Right lobe of liver (tissue), 6 donors: ENCODE results near the gene CA6. TPM values are rescaled to one million over a fixed set of nuclear protein-coding genes. Genes with fewer than 3 reads are reported as not detected.

Source experiments
- ATAC-seq, 4 donors: fragments of 200-7000 bp; cut with Tn5 transposase; one replicate each; pipeline ENCODE4 v1.9.1; 2020; ENCODE audit warnings: mild to moderate bottlenecking in 4 of 4, moderate library complexity in 4 of 4
- DNase-seq, 3 donors: peaks; one replicate each; pipeline ENCODE4 v3.0.0-alpha.2; 2020
- H3K27ac ChIP-seq, 3 donors: fragments of 200-600 bp; one replicate each; pipeline ENCODE4 v1.8.0; 2022
- H3K27me3 ChIP-seq, 2 donors: fragments of 200-600 bp; one replicate each; pipeline ENCODE4 v1.8.0; 2022
- H3K36me3 ChIP-seq, 4 donors: fragments of 200-600 bp; sonication (generic) in 1 of 4; one replicate each; pipeline versions ENCODE4 v1.5.1 to v1.8.0; 2017 to 2022; ENCODE audit warnings: control low read depth in 1 of 4
- H3K4me1 ChIP-seq, 4 donors: fragments of 200-600 bp; sonication (generic) in 1 of 4; one replicate each; pipeline versions ENCODE4 v1.5.1 to v1.8.0; 2017 to 2022; ENCODE audit warnings: control low read depth in 1 of 4
- H3K4me3 ChIP-seq, 3 donors: fragments of 200-600 bp; one replicate each; pipeline ENCODE4 v1.8.0; 2022
- H3K9me3 ChIP-seq, 4 donors: fragments of 200-600 bp; sonication (generic) in 1 of 4; one replicate each; pipeline versions ENCODE4 v1.5.1 to v1.8.0; 2017 to 2022; ENCODE audit warnings: control low read depth in 1 of 4
- CTCF ChIP-seq, 4 donors: fragments of 200-600 bp in 3 of 4; fragments of 450-650 bp in 1 of 4; IDR thresholded peaks; one replicate each; pipeline versions ENCODE4 v1.5.1 to v1.8.0; 2016 to 2022; ENCODE audit warnings: antibody characterized with exemption in 4 of 4, mild to moderate bottlenecking in 2 of 4
- POLR2A ChIP-seq: fragments of 450-650 bp; IDR thresholded peaks from one replicate; pipeline ENCODE4 v1.6.1; 2017; ENCODE audit warnings: antibody characterized with exemption, mild to moderate bottlenecking
- WGBS: methylation state at CpG from one replicate; pipeline ENCODE4 v1.1.6; 2018; ENCODE audit warnings: low coverage, low lambda C conversion rate; ENCODE audit not compliant: insufficient coverage; ENCODE audit errors: missing lambda C conversion rate; 5-methylcytosine and 5-hydroxymethylcytosine counted together
- intact Hi-C, 2 donors: fragments of 100-400 bp; cut with DNase I; formaldehyde crosslinking; loops; one replicate each; pipeline versions ENCODE4 v1.11.2 to v1.14.1; 2022
- total RNA-seq, 6 experiments: library from RNA; depleted of rRNA in 2 of 6; stranded (reverse); fragments of >200 nt in 2 of 6; fragmentation: NEBNext Ultra II Directional in 3 of 6; extraction: Animal tissue kit (Norgen Biotek cat#: 25700) in 3 of 6; gene quantifications; one replicate each; pipeline versions ENCODE4 v1.1.0 to v1.2.4, GENCODE V29; 2016 to 2023
- donor health status: DM: no; HTN: yes; CAD: no.
- donor health status: DM: no; HTN: no; CAD: no.
- donor health status: DM: no; HTN: no; CAD: no.
- donor health status: DM: no; HTN: yes; CAD: no.
- donor health status: DM: no; HTN: yes; CAD: no.

The CA6 gene
- total RNA-seq, 6 experiments from 2014 or later: not detected

GRCh38 chr1:9005395-9005708 is 59.7 kb downstream of the CA6 start:
- no peaks in the 10 kb centered on the region for H3K27me3 ChIP-seq
- H3K4me3 ChIP-seq: no peak overlapping the region
- TF ChIP-seq CTCF (IDR thresholded peaks at IDR 0.05): no peak
- TF ChIP-seq POLR2A: no peak
- no peaks in the 10 kb centered on the region for H3K36me3 ChIP-seq
- 27% methylated on average over 6 of the region's 8 CpGs for WGBS
- no peak overlapping the region for H3K27ac ChIP-seq
- no peaks in the 10 kb centered on the region for H3K4me1 ChIP-seq
- H3K9me3 ChIP-seq: no peaks in the 10 kb centered on the region
- ATAC-seq: no peak
- intact Hi-C loops: no loop called here
- DNase-seq: no peak

- intact Hi-C loops: no loop called here
- H3K36me3 ChIP-seq: no peaks in the 10 kb centered on the region
Measured at GRCh38 chr1:9006956-9007615, 61.4 kb downstream of the CA6 start.

GRCh38 chr1:9008236-9008635 is 62.6 kb downstream of the CA6 start:
- intact Hi-C loops: no loop called here
- no peak overlapping the region for H3K27ac ChIP-seq
- ATAC-seq (no peak), DNase-seq (no peak)
- H3K36me3 ChIP-seq: no peaks in the 10 kb centered on the region
- WGBS: 80% methylated on average over 6 of the region's 10 CpGs
- H3K4me3 ChIP-seq: no peak overlapping the region
- H3K27me3 ChIP-seq: no peaks in the 10 kb centered on the region
- no peaks in the 10 kb centered on the region for H3K4me1 ChIP-seq
- no peak for TF ChIP-seq POLR2A
- no peak for TF ChIP-seq CTCF (IDR thresholded peaks at IDR 0.05)
- no peaks in the 10 kb centered on the region for H3K9me3 ChIP-seq

More at GRCh38 chr1:9006956-9007615, 61.4 kb downstream of the CA6 start:
- Histone ChIP-seq H3K27me3 (no peaks in the 10 kb centered on the region), H3K4me1 (no peaks in the 10 kb centered on the region), H3K27ac (no peak overlapping the region), H3K9me3 (no peaks in the 10 kb centered on the region), H3K4me3 (no peak overlapping the region)
- no peak for ATAC-seq
- TF ChIP-seq POLR2A: no peak
- no peak for TF ChIP-seq CTCF (IDR thresholded peaks at IDR 0.05)
- WGBS: 86% methylated on average over 7 of the region's 19 CpGs
- DNase-seq: no peak

GRCh38 chr1:9009438-9010370 is 64.0 kb downstream of the CA6 start:
- peak in 2 of 4 donors; percentile 16 to 25 for ATAC-seq
- intact Hi-C loops: no loop called here
- Histone ChIP-seq H3K27me3 (no peaks in the 10 kb centered on the region), H3K9me3 (no peaks in the 10 kb centered on the region), H3K27ac (no peak overlapping the region), H3K36me3 (no peaks in the 10 kb centered on the region), H3K4me1 (no peaks in the 10 kb centered on the region), H3K4me3 (no peak overlapping the region)
- DNase-seq: no peak
- TF ChIP-seq POLR2A (no peak), CTCF (IDR thresholded peaks at IDR 0.05) (peak; percentile 19 to 43 (median 34))
- WGBS: 51% methylated on average over 12 of the region's 21 CpGs
